Liver (tissue), 3 donors: ENCODE measurements around the gene PCSK6.

Experiments
- ATF3 ChIP-seq: IDR thresholded peaks from 2 replicates; pipeline ENCODE4 v1.6.1; 2016; ENCODE audit warnings: antibody characterized with exemption
- CTCF ChIP-seq: fragments of 150-350 bp; IDR thresholded peaks from 2 replicates; pipeline ENCODE4 v1.5.1; 2017; ENCODE audit warnings: improper control_type of control experiment, low read depth, low read length; ENCODE audit not compliant: missing input control
- EGR1 ChIP-seq, 2 donors: IDR thresholded peaks; 2 replicates each; pipeline ENCODE4 v1.6.1; 2016 to 2018; ENCODE audit warnings: antibody characterized with exemption in 2 of 2, low read depth in 2 of 2
- FOXA1 ChIP-seq: IDR thresholded peaks from 2 replicates; pipeline ENCODE4 v1.6.1; 2016; ENCODE audit warnings: antibody characterized with exemption
- JUND ChIP-seq, 2 donors: IDR thresholded peaks; 2 replicates each; pipeline ENCODE4 v1.6.1; 2016; ENCODE audit warnings: antibody characterized with exemption in 2 of 2
- MAX ChIP-seq: IDR thresholded peaks from 2 replicates; pipeline ENCODE4 v1.6.1; 2016; ENCODE audit warnings: antibody characterized with exemption
- RAD21 ChIP-seq, 2 donors: IDR thresholded peaks; 2 replicates each; pipeline ENCODE4 v1.6.1; 2016; ENCODE audit warnings: antibody characterized with exemption in 2 of 2, mild to moderate bottlenecking in 2 of 2
- REST ChIP-seq: IDR thresholded peaks from 2 replicates; pipeline ENCODE4 v1.6.1; 2016; ENCODE audit warnings: antibody characterized with exemption, mild to moderate bottlenecking
- SP1 ChIP-seq: IDR thresholded peaks from 2 replicates; pipeline ENCODE4 v1.6.1; 2018; ENCODE audit warnings: antibody characterized with exemption, mild to moderate bottlenecking
- TAF1 ChIP-seq: conservative IDR thresholded peaks from 2 replicates; pipeline ENCODE4 v1.6.1; 2016; ENCODE audit warnings: antibody characterized with exemption, mild to moderate bottlenecking
- YY1 ChIP-seq: IDR thresholded peaks from 2 replicates; pipeline ENCODE4 v1.6.1; 2016; ENCODE audit warnings: antibody characterized with exemption, mild to moderate bottlenecking
- donor health status: healthy.
- donor health status: healthy.

- TF ChIP-seq CTCF: no peak
- TF ChIP-seq TAF1: no peak
- no peak for TF ChIP-seq EGR1 (IDR thresholded peaks at IDR 0.05; ENCODE audit: low read depth in 2 of 2)
- no peak for TF ChIP-seq YY1
- TF ChIP-seq ATF3: no peak
- TF ChIP-seq JUND (IDR thresholded peaks at IDR 0.05): no peak
- no peak for TF ChIP-seq REST
- no peak for TF ChIP-seq SP1
- TF ChIP-seq MAX: no peak
- TF ChIP-seq FOXA1: no peak
- TF ChIP-seq RAD21 (IDR thresholded peaks at IDR 0.05): no peak
These were observed 136.3 kb downstream of the PCSK6 start for GRCh38 chr15:101353240-101353639.
